DMS79 treated with DMSO at 0.1 percent for 48 hours (cell line): Measurements from ENCODE around the gene SLC5A5.
"Not testable (repeated sequence)": the region's sequence is repeated elsewhere in the genome, so short reads cannot be mapped to it uniquely, and the experiment has no call there.

ENCODE experiments used
- DNase-seq: peaks from one replicate; lab custom pipeline; 2025; lab: John Stamatoyannopoulos, UW

The SLC5A5 gene

DNA sequence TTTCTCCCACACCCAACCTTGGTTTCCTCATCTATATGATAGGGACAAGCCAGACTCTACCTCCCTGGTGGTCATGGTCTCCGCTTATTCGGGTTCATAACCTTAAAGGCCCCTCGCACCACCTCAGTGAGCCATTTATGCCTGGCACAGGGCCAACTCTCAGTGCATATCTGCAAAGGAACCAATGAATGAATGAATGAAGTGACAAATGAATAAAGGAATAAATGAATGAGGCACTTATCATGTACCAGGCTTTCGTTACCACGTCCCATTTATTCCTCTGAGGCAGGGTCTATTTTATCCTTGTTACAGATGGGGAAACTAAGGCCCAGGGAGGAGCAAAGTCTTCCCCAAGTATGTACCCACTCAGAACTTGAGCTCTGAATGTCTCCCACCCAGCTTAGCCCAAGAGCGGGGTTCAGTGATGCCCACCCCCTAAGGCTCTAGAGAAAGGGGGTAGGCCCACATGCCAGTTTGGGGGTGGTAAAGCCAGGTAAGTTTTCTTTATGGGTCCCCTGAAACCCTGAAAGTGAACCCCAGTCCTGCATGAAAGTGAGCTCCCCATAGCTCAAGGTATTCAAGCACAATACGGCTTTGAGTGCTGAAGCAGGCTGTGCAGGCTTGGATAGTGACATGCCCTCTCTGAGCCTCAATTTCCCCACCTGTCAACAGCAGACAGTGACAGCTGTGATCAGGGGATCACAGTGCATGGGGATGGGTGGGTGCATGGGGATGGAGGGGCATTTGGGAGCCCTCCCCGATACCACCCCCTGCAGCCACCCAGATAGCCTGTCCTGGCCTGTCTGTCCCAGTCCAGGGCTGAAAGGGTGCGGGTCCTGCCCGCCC lies 490 bp upstream of the SLC5A5 start:
- DNase-seq = no peak

DNA sequence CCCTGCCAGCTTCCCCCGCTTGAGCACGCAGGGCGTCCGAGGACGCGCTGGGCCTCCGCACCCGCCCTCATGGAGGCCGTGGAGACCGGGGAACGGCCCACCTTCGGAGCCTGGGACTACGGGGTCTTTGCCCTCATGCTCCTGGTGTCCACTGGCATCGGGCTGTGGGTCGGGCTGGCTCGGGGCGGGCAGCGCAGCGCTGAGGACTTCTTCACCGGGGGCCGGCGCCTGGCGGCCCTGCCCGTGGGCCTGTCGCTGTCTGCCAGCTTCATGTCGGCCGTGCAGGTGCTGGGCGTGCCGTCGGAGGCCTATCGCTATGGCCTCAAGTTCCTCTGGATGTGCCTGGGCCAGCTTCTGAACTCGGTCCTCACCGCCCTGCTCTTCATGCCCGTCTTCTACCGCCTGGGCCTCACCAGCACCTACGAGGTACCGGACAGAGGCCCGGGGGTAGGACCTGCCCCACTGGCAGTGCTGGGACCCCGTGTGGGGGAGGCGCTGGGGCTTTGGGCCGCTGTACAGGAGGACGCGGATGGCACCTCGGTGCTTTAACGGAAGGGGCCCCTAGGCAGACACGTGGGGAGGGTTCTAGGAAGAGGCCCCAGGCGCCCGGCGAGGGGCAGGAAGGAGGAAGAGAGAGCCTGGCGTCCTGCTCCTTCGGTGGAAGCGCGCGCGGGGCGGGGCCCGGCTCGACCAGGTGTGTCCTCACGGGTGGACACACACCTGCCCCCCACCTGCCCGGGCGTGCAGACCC lies 681 bp downstream of the SLC5A5 start:
- no peak for DNase-seq

DNA sequence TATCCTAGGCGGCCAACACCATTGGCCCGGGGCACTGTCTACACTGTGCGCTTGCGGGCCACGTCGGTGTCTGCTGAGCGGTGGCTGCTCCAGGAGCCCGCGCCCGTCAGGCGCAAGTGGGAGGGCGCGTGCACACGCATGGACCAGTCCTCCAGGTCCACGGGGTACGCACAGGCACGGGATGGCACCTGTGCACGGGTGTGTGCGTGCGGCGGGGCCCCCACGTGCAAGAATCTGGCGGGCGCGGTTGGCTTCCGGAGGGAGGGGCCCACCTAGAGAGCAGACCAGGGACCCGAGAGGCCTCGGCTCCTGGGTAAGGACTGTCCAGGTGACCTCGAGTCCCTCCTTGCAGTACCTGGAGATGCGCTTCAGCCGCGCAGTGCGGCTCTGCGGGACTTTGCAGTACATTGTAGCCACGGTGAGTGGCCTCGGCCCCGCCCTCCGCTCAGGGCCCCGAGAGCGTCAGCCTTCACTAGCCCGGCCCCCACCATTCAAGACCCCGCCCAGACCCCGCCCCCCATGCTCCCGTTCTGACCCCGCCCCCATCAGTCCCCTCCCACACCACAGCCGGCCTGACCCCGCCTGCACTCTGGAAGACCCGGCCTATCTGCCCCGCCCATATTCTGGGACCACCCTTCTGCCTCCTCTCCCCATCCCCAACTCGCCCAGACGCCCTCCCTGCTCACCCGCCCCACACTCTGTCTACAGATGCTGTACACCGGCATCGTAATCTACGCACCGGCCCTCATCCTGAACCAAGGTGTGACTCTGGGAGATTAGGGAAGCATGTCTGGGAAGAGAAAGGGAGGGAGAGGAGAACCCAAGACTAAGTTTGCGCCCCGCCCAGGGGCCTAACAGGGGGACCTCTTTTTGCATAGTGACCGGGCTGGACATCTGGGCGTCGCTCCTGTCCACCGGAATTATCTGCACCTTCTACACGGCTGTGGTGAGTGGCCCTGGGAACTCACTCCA lies 2.3 kb downstream of the SLC5A5 start:
- DNase-seq = no peak

DNA sequence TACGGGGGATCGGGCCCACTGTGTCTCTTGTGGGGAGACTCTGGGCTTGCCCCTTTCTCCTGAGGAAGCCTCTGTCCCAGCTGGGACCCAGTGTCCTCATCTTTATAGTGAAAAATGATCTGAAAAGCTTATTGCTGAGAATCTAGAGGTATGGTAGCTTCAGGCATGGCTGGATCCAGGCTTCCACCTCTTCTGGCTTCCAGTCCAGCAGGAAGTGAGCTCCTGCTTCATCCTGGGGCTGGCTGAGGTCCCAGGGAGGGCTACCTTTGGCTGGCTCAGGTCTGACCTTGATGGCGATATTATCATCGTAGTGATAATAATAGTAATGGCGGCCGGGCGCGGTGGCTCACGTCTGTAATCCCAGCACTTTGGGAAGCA lies 3.0 kb downstream of the SLC5A5 start:
- no peak for DNase-seq

DNA sequence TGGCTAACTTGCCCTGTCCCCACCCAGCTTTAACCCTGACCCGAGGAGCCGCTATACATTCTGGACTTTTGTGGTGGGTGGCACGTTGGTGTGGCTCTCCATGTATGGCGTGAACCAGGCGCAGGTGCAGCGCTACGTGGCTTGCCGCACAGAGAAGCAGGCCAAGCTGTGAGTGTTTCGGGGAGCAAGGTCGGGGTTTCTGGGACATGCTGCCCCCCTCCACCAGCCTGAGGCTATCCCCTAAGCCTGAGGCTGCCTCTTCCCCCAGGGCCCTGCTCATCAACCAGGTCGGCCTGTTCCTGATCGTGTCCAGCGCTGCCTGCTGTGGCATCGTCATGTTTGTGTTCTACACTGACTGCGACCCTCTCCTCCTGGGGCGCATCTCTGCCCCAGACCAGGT lies 6.0 kb downstream of the SLC5A5 start:
- no peak for DNase-seq

DNA sequence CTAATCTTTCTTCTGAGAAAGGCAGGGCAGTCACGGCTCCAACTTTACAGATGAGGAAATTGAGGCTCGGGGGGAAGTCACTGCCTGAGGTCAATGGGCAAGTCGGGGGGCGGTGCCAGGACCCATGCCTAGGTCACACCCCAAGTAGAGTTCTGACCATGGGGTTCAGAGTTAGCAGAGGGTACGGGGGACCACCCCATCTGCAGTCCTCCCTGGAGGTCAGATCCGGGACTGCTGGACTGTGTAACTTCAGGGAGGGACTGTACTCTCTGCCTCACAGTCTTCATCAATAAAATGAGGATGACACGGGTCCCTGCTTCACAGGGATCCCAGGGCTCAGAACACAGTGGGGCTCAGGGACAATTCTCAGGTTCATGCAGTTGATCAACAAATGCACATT lies 7.7 kb downstream of the SLC5A5 start:
- DNase-seq = no peak

DNA sequence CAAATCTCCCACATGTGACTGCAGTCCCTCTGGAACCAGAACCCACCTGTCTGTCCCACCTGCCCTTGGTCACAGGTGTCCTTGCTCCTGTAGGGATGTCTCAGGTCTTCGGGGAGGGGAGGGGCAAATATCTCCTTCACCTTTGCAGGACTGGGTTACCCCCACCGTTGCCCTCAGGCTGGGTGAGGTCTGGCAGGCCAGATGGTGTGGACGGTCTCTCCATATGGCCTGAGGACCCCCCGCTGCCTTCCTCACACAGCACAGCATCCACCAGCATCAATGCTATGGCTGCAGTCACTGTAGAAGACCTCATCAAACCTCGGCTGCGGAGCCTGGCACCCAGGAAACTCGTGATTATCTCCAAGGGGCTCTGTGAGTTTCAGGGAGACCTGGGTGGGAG lies 10.0 kb downstream of the SLC5A5 start:
- no peak for DNase-seq

DNA sequence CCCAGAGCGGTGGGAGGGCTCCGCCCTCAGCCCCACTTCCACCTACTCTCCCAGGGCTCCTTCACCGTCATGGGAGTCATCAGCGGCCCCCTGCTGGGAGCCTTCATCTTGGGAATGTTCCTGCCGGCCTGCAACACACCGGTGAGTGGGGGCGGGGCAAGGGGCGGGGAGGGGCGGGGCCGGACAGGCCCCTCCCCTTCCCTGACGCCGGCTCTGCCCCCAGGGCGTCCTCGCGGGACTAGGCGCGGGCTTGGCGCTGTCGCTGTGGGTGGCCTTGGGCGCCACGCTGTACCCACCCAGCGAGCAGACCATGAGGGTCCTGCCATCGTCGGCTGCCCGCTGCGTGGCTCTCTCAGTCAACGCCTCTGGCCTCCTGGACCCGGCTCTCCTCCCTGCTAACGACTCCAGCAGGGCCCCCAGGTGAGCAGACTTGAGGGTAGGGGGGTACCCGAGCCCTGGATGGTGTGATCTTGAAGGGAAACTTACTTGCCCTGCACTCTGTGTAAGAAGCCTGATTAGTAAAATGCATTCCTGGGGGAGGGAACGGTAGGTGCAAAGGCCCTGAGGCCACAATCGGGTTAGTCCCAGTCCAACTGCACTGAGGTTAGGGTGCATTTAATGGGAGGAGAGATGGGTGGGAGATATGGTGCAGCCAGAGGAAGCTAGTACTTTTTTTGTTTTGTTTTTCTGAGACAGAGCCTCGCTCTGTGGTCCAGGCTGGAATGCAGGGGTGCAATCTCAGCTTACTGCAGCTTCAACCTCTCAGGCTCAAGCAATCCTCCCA lies 12.1 kb downstream of the SLC5A5 start:
- no peak for DNase-seq

DNA sequence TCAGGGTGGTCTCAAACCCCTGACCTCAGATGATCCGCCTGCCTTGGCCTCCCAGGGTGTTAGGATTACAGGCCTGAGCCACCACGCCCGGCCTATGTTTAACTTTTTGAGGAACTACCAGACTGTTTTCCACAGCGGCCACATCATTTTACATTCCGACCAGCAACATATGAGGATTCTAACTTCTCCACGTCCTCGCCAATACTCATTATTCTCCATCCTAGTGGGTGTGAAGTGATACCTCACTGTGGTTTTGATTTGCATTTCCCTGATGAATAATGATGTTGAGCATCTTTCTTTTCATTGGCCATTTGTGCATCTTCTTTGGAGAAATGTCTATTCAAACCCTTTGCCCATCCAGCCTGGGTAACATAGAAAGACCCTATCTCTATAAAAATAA lies 14.8 kb downstream of the SLC5A5 start:
- no peak for DNase-seq

DNA sequence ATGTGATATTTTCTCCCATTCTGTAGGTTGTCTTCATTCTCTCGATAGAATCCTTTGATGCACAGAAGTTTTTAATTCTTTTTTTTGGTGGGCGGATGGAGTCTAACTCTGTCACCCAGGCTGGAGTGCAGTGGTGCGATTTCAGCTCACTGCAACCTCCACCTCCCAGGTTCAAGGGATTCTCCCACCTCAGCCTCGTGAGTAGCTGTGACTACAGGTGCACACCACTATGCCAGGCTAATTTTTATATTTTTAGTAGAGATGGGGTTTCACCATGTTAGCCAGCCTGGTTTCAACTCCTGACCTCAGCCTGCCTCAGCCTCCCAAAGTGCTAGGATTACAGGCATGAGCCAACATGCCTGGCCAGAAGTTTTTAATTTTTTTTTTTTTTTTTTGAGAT lies 15.5 kb downstream of the SLC5A5 start:
- not testable (repeated sequence) for DNase-seq

DNA sequence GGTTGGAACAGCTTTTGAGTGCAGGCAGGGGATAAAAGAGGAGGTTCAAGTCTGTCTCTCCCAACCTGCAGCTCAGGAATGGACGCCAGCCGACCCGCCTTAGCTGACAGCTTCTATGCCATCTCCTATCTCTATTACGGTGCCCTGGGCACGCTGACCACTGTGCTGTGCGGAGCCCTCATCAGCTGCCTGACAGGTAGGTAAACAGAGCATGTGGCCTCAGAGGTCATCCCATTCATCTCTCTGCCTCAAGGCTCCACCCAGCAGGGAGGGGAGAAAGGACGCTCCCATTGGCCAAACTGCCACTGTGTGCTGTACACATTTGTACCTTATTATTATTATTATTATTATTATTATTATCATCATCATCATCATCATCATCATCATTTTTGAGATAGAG lies 16.5 kb downstream of the SLC5A5 start:
- DNase-seq = no peak

DNA sequence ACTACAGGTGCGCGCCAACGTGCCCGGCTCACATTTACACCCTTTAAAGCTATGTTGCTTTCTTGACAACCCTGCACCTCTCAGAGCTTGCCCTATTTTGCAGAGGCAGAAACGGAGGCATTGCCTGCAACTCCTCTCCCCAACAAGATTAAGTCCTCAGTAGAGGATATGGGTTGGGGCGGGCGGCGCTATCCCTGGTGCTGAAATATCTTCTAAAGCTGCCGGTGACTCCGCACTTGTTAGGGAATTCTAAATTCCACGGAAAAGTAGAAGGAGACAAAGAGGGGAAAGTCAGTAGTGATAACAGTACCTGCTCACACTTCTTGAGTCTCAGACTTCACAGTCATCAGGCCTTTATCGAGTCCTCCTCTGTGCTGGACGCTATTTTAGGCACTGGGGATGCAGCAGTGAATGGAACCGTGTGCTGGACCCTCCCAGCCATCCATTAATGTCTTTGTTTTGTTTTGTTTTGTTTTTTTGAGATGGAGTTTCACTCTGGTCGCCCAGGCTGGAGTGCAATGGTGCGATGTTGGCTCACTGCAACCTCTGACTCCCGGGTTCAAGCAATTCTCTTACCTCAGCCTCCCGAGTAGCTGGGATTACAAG lies 18.0 kb downstream of the SLC5A5 start:
- no peak for DNase-seq

DNA sequence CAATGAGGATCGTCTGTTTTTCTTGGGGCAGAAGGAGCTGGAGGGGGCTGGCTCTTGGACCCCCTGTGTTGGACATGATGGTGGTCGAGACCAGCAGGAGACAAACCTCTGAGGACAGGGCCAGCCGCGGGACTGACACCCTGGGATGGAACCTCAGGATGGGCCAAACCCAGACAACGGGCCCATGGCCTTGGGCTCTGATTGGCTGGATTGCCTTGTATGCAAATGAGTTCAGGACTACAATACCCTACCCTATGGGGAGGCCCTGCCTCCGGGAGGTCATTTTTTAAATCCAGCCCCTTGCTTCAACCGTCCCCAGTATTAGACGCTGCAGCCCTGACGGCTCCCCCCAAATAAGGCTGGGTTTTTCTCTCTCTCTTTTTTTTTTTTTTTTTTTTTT lies 22.0 kb downstream of the SLC5A5 start:
- DNase-seq = no peak

DNA sequence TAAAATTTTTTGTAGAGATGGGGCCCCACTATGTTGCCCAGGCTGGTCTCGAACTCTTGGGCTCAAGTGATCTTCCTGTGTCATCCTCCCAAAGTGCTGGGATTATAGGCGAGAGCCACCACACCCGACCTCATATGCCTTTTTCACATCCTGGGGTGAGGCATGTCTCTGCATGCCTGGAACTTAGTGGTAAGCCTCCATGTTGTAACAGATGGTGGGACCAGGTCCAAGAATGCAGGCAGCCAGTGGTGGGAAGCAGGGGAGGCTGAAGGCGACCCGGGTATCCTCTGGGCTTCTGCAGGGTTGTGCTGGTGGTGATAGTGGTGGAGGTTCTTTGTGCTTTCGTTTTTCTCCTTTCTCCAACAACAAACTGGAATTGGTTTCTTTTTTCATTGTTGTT lies 31.0 kb downstream of the SLC5A5 start:
- peak; percentile 19 for DNase-seq

DNA sequence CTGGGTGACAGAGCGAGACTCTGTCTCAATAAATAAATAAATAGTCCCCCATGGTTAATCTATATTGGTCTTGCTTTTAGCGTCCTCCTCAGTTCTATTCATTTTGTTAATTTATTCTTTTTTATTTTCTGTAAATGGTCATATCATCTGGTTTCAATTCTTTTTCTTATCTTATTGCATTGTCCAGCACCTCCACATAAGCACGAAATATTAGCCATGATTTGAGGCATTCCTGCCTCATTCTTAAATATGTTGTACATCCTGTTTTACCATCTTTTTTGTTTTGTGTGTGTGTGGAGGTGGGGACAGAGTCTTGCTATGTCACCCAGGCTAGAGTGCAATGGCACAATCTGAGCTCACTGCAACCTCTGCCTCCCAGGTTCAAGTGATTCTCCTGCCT lies 36.5 kb downstream of the SLC5A5 start:
- no peak for DNase-seq

DNA sequence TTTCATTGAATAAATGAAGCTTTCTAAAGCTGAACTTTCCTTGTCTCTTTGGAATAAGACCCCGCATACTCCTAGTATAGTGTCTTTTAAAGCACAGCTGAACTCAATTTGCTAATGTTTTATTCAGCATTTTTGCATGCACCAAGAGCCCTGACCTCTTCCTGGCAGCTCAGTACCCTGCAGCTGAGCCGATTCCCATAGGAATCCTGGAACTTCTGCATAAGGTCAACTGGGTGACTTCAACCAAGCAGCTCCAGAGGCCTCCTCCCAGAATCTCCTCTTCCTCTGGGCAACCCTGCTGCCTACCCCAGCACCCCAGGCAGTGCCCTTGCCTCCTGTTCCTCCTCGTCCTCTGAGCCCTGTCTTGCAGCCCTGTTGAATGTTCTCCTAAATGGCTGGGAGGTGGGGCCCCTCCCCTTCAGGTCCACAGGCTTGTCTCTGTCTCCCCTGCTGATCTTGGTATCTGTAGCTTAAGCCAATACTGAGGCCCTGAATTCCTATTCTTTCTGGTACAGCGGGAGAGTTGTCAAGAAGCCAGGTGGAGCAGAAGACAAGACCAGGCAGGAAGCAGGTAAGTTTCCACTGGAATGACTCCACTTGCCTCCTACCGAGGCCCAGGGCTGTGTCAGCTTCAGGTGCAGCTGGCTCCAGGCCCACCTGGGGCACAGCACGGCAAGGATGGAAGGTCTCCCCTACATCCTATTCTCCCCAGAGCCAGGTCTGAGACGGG lies 37.4 kb downstream of the SLC5A5 start:
- DNase-seq = no peak

DNA sequence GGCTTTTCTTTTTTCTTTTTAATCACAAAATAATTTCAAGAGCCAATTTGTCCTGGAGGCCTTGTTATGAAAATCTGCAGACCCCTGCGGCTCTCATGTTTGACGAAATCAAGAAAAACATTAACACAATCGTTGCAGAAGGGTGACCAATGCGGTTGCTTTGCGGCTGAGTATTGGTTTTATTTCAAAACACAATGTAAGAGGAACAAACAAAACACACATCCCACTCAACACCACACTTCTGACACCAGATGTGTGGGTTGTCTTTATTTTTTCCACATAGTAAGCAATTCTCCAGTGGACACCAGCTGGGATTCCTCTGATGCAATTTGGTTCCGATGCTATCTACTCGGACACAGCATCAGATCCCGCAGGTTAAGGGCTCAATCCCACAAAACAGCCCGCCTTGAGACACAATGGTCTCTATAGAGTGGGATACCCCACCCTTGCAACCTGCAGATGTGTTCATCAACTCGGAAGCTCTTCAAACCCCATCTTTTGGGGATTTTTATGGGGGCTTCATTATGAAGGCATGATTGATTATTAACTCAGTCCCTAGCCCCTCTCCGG lies 39.1 kb downstream of the SLC5A5 start:
- DNase-seq = no peak

DNA sequence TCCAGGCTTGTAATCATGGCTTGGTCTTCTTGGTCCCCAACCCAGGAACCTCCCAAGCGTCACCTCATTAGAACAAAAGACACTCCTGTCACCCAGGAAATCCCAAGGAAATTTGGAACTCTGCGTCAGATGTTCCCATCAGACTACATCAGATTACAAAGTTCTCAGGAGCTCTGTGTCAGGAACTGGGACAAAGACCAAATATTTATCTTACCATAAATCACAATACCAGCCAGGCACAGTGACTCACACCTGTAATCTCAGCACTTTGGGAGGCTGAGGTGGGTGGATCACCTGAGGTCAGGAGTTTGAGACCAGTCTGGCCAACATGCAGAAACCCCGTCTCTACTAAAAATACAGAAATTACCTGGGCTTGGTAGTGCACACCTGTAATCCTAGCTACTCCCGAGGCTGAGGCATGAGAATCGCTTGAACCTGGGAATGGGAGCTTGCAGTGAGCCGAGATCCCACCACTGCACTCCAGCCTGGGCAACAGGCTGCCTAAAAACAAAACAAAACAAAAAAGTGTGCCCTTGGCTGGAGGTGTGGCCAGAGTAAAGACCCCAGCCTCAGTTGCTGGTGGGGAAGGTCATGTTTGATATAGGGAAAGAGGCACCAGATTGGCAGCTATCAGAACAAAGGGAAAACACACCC lies 44.3 kb downstream of the SLC5A5 start:
- no peak for DNase-seq

DNA sequence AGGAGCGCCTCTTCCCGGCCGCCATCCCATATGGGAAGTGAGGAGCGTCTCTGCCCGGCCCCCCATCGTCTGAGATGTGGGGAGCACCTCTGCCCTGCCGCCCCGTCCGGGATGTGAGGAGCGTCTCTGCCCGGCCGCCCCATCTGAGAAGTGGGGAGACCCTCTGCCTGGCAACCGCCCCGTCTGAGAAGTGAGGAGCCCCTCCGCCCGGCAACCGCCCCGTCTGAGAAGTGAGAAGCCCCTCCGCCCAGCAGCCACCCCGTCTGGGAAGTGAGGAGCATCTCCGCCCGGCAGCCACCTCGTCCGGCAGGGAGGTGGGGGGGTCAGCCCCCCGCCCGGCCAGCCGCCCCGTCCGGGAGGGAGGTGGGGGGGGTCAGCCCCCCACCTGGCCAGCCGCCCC lies 46.4 kb downstream of the SLC5A5 start:
- DNase-seq = not testable (repeated sequence)

DNA sequence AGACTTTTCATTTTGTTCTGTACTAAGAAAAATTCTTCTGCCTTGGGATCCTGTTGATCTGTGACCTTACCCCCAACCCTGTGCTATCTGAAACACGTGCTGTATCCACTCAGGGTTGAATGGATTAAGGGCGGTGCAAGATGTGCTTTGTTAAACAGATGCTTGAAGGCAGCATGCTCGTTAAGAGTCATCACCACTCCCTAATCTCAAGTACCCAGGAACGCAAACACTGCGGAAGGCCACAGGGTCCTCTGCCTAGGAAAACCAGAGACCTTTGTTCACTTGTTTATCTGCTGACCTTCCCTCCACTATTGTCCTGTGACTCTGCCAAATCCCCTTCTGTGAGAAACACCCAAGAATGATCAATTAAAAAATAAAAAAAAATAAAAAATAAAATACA lies 47.4 kb downstream of the SLC5A5 start:
- peak; percentile 4 for DNase-seq
